NCI-H128 (cell line): Measurements from ENCODE around the gene ROM1.
"Not testable (repeated sequence)": the region's sequence is repeated elsewhere in the genome, so short reads cannot be mapped to it uniquely, and the experiment has no call there.

Experiments
- DNase-seq: peaks from one replicate; lab custom pipeline; 2025; ENCODE audit not compliant: unreplicated experiment; lab: John Stamatoyannopoulos, UW

Gene ROM1

DNA sequence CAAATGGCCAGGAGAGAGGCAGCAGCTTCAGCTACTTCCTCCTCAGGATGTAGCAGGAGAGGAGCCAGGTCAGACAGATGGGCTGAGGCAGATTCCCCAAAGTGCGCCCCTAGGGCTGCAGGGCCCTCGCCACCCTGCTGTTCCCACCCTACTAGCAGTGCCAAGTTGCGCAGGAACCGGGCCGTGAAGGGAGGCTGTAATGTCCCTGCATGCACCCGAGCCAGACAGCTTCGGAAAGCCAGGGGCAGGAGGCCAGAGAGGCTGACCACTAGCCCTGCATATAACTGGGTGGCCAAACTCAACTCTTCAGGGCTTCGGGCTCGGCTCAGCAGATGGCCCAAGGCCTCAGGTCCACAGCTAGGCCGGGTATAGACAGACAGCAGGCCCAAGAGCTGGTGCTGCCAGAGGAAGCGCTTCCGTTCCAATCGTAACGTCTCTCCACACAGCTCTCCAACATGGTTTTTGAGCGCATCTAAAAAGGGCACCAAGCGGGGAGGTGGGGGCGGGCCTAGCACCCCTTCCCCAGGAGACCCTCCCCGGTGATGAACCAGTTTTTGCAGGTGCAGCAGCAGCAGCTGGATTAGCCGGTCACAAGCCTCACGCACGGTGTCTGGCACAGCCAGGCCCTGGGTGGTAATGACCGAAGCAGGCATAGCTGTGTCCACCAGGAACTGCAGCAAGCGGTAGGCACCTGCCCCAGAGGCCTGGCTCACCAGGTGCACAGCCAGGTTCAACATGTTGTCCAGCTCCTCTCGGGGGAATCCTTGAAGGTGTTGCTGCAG is 35.3 kb downstream of the ROM1 start:
- DNase-seq = no peak

DNA sequence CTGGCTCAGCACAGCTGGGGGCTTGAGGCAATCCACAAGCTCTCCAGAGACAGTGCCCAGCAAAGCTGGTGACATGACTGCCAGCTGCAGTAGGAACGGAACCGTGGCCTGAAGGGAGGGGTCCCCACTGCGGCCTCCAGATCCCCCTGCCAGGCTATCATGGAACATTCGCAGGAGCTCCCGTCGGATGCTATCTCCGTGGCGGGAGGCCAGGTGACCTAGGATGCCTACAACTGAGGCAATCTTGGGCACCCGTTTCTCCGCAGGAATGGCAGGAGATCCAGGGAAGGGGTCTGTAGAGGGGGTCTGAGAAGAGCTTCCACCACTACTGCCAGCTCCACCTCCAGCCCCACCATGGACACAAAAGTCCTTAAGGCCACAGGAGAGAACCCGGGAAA is 35.9 kb downstream of the ROM1 start:
- no peak for DNase-seq

DNA sequence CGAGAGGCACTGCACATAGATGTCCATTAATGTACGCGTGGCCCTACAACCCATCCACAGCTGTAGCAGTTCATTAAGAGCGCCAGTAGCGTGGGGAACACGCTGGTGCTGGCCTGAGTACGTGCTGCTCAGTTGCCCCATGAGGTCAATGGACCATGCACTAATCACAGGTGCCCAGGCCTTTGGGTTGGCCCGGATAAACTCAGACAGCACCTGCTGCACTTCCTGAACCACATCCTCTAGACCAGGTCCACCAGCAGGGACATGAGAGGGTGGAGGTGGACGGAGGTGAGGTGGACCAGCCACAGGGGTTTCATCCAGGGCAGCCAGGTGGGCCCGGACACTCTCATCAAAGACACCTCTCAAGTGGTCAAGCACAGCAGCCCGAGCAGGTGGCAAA is 36.4 kb downstream of the ROM1 start:
- DNase-seq = no peak

DNA sequence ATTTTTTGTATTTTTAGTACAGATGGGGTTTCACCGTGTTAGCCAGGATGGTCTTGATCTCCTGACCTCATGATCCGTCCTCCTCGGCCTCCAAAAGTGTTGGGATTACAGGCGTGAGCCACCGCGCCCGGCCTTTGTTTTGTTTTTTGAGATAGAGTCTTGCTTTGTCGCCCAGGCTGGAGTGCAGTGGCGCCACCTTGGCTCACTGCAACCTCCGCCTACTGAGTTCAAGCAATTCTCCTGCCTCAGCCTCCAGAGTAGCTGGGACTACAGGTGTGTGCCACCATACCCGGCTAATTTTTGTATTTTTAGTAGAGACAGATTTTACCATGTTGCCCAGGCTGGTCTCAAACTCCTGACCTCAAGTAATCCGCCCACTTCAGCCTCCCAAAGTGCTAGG is 37.2 kb downstream of the ROM1 start:
- DNase-seq = not testable (repeated sequence)

DNA sequence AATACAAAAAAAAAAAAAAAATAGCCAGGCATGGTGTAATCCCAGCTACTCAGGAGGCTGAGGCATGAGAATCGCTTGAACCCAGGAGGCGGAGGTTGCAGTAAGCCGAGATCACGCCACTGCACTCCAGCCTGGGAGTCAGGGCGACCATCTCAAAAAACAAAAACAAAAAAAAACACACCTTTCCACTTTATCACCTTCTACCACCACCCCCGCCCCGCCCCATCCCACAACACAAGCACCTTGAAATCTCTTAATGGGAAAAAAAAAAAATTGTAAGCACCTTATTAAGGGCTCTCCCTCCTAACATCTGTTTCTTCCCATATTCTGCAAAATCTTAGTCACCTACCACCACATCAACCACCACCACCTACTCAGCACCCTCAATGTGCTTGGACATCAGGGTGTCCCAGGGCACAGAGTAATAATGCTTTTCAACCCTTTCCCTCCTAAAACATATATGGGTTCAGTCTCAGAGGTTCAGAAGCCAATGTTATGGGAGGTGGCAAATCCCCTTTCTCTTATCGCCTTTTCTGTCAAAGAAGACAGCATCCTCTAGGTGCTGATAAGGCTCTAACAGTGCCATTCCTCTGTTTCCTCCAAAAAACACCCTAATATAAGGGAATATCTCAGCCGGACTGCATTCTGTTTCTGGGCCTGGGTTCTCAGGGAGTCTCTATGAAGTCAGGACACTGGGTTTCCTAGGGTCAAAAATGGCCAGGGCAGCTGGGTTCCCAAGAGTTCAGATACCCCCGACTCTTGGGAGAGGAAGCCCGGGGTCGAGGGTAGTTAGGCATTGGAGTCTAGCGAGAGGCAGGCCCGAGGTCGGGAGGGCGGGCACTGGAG is 39.3 kb downstream of the ROM1 start:
- DNase-seq = no peak

DNA sequence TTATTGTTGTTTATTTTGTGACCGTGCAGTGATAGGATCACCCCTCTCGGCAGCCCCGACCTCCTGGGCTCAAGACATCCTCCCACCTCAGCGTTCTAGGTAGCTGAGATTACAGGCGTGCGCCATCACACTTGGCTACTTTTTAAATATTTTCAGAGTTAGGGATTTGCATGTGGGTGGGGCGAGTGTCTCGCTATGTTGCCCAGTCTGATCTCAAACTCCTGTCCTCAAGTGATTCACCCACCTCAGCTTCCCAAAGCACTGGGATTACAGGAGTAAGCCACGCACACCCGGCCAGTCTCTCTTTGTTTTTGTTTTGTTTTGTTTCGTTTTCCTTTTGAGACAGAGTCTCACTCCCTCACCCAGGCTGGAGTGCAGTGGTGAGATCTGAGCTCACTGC is 41.2 kb downstream of the ROM1 start:
- DNase-seq = no peak

- DNase-seq = no peak
Observed at GRCh38 chr11:62656796-62657429, 43.9 kb downstream of the ROM1 start.

DNA sequence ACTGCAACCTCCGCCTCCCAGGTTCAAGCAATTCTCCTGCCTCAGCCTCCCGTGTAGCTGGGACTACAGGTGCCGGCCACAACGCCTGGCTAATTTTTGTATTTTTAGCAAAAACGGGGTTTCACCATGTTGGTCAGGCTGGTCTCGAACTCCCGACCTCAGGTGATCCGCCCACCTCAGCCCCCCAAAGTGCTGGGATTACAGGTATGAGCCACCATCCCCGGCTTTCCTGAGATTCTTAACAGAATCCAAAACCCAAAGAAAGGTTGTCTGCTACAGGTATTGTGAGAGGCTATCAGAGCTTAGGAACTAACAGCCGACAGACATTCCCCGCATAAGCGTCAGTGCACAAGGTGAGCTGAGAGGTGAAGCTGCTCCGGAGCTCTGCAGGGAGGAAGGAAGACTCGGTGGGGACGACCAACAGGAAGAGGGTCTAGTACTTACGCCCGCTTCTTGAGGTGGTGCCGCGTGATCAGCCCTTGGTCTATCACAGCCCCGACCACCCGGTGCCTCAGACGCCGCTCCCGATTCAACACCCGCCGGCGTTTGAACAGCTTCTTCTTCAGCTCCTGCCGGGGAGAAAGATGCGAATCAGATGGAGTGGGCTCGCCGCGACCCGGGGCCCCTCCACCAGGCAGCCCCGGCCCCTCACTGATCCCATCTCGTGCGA is 51.5 kb downstream of the ROM1 start:
- peak; percentile 40 for DNase-seq
